Type B pancreatic cell (in vitro differentiated cells): ENCODE data around the gene ATXN8OS. TPM values are rescaled to one million over a fixed set of nuclear protein-coding genes. Genes with fewer than 3 reads are reported as not detected.
A peak's percentile ranks its signal among the peaks of the same experiment; 100 is the strongest.

Source experiments
- DNase-seq: peaks from one replicate; pipeline ENCODE4 v3.0.0; 2021; ENCODE audit warnings: mixed read lengths; ENCODE audit not compliant: unreplicated experiment; ENCODE audit errors: extremely low spot score
- H3K27ac Mint-ChIP-seq: 2 replicates; pipeline ENCODE4 v1.8.0; 2021; ENCODE audit warnings: mild to moderate bottlenecking, mixed read lengths
- H3K27me3 Mint-ChIP-seq: 2 replicates; pipeline ENCODE4 v1.8.0; 2021; ENCODE audit warnings: mixed read lengths
- H3K36me3 Mint-ChIP-seq: 2 replicates; pipeline ENCODE4 v1.8.0; 2021; ENCODE audit warnings: mixed read lengths
- H3K4me1 Mint-ChIP-seq: one replicate; pipeline ENCODE4 v1.8.0; 2021; ENCODE audit warnings: mixed read lengths; ENCODE audit not compliant: unreplicated experiment
- H3K4me3 Mint-ChIP-seq: 2 replicates; pipeline ENCODE4 v1.8.0; 2021; ENCODE audit warnings: mild to moderate bottlenecking, mixed read lengths
- H3K9me3 Mint-ChIP-seq: 2 replicates; pipeline ENCODE4 v1.8.0; 2021; ENCODE audit warnings: mixed read lengths
- total RNA-seq: library from RNA; stranded (reverse); gene quantifications from 2 replicates; pipeline ENCODE4 v1.2.1, GENCODE V29; 2021; ENCODE audit warnings: low replicate concordance
- TF ChIP-seq, protein P1 (sequence below): fragments of 200-600 bp; sonication (generic); conservative IDR thresholded peaks from 2 replicates; pipeline ENCODE4 v1.5.0; 2021; ENCODE audit warnings: antibody characterized with exemption, mild to moderate bottlenecking

ATXN8OS gene
- total RNA-seq, 1 donor from 2014 or later, result not detected

DNA sequence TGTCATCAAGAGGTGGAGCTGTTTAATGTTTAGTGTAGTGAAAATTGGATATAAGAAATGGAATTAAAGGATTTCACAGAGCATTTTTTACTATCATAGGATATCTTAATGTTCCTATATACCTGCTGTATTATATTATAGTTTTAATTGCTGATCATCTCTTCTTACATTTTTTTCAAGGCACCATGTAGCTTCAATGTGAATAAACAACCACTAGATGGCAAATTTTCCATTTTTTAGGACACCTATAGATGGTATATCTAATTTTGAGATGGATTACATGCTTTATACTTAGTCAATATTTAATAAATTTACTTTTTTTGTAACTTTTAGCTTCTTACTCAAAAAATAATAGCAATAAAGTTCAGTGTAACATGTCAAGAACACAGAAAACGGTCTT is 9.0 kb upstream of the ATXN8OS start:
- no peaks in the 10 kb centered on the region for H3K36me3 Mint-ChIP-seq
- no peak overlapping the region for H3K27ac Mint-ChIP-seq
- peaks cover 7% of the 10 kb centered on the region for H3K27me3 Mint-ChIP-seq
- DNase-seq, result no peak
- no peaks in the 10 kb centered on the region for H3K9me3 Mint-ChIP-seq
- H3K4me3 Mint-ChIP-seq, result no peak overlapping the region
- TF ChIP-seq, protein P1, sequence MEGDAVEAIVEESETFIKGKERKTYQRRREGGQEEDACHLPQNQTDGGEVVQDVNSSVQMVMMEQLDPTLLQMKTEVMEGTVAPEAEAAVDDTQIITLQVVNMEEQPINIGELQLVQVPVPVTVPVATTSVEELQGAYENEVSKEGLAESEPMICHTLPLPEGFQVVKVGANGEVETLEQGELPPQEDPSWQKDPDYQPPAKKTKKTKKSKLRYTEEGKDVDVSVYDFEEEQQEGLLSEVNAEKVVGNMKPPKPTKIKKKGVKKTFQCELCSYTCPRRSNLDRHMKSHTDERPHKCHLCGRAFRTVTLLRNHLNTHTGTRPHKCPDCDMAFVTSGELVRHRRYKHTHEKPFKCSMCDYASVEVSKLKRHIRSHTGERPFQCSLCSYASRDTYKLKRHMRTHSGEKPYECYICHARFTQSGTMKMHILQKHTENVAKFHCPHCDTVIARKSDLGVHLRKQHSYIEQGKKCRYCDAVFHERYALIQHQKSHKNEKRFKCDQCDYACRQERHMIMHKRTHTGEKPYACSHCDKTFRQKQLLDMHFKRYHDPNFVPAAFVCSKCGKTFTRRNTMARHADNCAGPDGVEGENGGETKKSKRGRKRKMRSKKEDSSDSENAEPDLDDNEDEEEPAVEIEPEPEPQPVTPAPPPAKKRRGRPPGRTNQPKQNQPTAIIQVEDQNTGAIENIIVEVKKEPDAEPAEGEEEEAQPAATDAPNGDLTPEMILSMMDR, result peak; percentile 81
- H3K4me1 Mint-ChIP-seq, result no peaks in the 10 kb centered on the region

DNA sequence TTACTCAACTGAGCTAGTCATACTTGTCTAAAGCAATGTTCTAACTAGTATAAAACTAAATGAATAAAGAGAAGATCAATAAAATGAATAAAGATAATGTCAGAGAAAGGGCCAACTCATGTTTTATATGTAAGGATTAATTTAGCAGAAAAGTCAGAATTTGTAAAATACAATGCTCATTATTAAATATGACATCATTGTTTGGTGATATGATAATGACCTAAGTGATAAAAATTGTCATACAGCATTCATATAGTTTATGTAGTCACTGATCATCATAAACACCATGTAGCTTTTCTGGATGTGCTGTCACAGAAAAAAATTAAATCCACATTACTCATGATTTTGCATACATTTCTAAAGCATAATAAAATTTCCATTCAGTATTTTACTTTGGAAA is 3.1 kb upstream of the ATXN8OS start:
- H3K27me3 Mint-ChIP-seq, result peaks cover 45% of the 10 kb centered on the region
- no peak overlapping the region for H3K27ac Mint-ChIP-seq
- H3K36me3 Mint-ChIP-seq, result no peaks in the 10 kb centered on the region
- TF ChIP-seq, protein P1, result no peak
- no peak for DNase-seq
- H3K4me3 Mint-ChIP-seq, result no peak overlapping the region
- no peaks in the 10 kb centered on the region for H3K4me1 Mint-ChIP-seq
- H3K9me3 Mint-ChIP-seq, result no peaks in the 10 kb centered on the region

DNA sequence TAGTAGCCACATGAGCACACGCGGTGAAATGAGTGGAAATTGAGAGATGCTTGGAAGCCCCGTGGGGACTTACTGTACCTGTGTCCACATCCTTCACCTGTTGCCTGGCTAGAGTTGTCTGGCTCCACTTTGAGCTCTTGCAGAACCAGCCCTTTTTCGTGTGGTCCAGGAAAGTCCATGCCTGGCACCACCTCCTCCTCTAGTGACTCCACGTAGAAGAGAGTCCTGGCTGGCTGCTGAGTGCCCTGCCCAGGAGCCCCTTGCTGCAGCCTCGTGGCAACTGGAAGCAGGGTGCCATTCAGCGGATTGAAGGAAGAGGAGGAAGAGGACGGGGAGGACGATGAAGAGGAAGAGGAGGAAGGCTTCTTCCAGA is 515 bp upstream of the ATXN8OS start:
- H3K27me3 Mint-ChIP-seq, result peaks cover 53% of the 10 kb centered on the region
- no peaks in the 10 kb centered on the region for H3K4me1 Mint-ChIP-seq
- no peaks in the 10 kb centered on the region for H3K36me3 Mint-ChIP-seq
- no peak overlapping the region for H3K27ac Mint-ChIP-seq
- DNase-seq, result no peak
- TF ChIP-seq, protein P1, result no peak
- no peaks in the 10 kb centered on the region for H3K9me3 Mint-ChIP-seq
- peak overlapping the region; percentile 84 for H3K4me3 Mint-ChIP-seq

DNA sequence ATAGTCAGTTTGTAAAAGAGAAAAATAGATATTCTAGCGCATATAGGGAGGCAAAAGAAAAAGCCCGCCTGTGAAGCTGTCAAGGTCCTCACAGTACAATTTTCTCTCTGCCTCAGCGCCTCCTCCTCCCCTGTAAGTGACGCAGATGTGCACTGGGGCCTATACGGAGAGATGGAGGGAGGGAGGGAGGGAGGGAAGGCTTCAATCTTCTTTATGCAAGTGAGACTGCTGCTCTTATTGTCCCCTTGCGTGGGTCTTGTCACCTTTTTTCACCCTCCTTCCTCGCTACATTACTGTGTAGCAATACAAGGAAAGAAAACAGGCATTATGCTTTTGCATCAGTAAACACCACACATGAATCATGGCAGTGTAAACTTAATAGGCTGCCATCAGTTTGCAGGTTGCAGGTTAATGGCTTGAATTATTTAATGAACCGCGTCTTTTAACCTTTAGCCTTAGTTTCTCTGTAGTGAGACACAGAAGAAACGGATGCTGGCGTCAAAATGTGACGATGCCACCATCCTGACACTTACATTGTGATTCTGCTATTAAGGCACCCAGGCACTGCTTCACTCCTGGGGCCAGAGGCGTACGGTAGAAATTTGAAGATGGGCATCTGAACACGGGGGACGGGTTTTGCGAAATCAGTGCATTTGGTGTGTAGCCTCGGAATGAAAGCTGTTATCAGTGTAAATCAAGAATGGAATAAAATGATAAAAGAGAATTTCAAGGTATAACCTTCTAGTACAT is 905 bp downstream of the ATXN8OS start, which contains the start of gene KLHL1:
Gene KLHL1 (minus strand): TSS at position 97 of the 750 bp plus-strand sequence. CDS start 753 bp downstream, outside the sequence.
- H3K4me3 Mint-ChIP-seq, result peak within 1 kb of the TSS; percentile 84

DNA sequence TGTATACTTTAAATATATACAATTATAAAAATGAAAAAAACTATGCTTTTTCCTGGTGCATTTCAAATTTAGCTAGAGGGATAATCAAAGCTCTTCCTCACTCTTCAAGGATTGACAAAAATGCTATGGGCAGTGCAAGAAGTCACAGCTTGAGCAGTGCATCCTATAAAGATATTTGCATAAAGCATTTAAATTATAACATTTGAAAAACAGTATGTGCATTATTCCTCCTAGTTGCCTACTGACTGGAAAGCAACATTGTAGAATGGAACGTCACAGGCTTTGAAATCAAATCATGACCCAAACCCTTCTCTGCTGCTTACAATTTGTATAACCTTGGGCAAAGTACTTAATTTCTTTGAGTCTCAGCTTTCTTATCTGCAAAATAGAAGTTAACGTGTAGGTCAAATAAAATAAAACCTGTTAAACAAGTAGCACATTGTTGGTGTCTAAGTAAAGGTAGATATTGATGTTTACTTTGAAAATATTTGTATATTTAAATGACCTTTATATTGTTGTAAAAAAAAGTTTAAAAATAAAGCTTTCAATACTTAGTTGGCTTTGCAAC is 9.8 kb downstream of the ATXN8OS start:
- Mint-ChIP-seq H3K4me3 (no peak overlapping the region), H3K4me1 (no peaks in the 10 kb centered on the region), H3K27ac (no peak overlapping the region), H3K36me3 (no peaks in the 10 kb centered on the region), H3K9me3 (no peaks in the 10 kb centered on the region), H3K27me3 (peaks cover 5% of the 10 kb centered on the region)
- no peak for DNase-seq
- TF ChIP-seq, protein P1, result no peak

More for the DNA sequence above, 905 bp downstream of the ATXN8OS start, which contains the start of gene KLHL1:
- no peaks in the 10 kb centered on the region for H3K4me1 Mint-ChIP-seq
- DNase-seq, result no peak
- no peak within 1 kb of the TSS for H3K27ac Mint-ChIP-seq
- TF ChIP-seq, protein P1, result no peak
- peaks cover 49% of the 10 kb centered on the region for H3K27me3 Mint-ChIP-seq
- H3K36me3 Mint-ChIP-seq, result no peaks in the 10 kb centered on the region
- no peaks in the 10 kb centered on the region for H3K9me3 Mint-ChIP-seq
